Heart right ventricle (tissue), 16 donors: ENCODE results near the gene LRRC61. TPM values are rescaled to one million over a fixed set of nuclear protein-coding genes. Genes with fewer than 3 reads are reported as not detected.

Experiments
- ATAC-seq, 8 donors: fragments of 200-7000 bp; cut with Tn5 transposase; one replicate each; pipeline ENCODE4 v1.9.1; 2020; ENCODE audit warnings: mild to moderate bottlenecking in 8 of 8, moderate library complexity in 8 of 8, moderate number of reproducible peaks in 1 of 8
- DNase-seq, 2 donors: peaks; one replicate each; pipeline ENCODE4 v3.0.0-alpha.2; 2020
- H3K27ac ChIP-seq, 10 donors: fragments of 200-600 bp; sonication (generic) in 2 of 10; one replicate each; pipeline versions ENCODE4 v1.5.0 to v1.8.0; 2020 to 2022; ENCODE audit warnings: mild to moderate bottlenecking in 3 of 10
- H3K27me3 ChIP-seq, 7 donors: fragments of 200-600 bp; one replicate each; pipeline ENCODE4 v1.8.0; 2021 to 2022; ENCODE audit warnings: mild to moderate bottlenecking in 2 of 7
- H3K36me3 ChIP-seq, 9 donors: fragments of 200-600 bp; sonication (generic) in 1 of 9; one replicate each; pipeline versions ENCODE4 v1.5.0 to v1.8.0; 2020 to 2022; ENCODE audit warnings: mild to moderate bottlenecking in 2 of 9
- H3K4me1 ChIP-seq, 9 donors: fragments of 200-600 bp; sonication (generic) in 1 of 9; one replicate each; pipeline versions ENCODE4 v1.5.0 to v1.8.0; 2020 to 2022; ENCODE audit warnings: mild to moderate bottlenecking in 4 of 9
- H3K4me3 ChIP-seq, 10 donors: fragments of 200-600 bp; sonication (generic) in 2 of 10; one replicate each; pipeline versions ENCODE4 v1.5.0 to v1.8.0; 2020 to 2022; ENCODE audit warnings: mild to moderate bottlenecking in 7 of 10, moderate library complexity in 2 of 10
- H3K9me3 ChIP-seq, 11 donors: fragments of 200-600 bp in 10 of 11; sonication (generic) in 2 of 11; one replicate each; pipeline versions ENCODE4 v1.5.0 to v1.8.0; 2013 to 2022; ENCODE audit warnings: mild to moderate bottlenecking in 2 of 11, control low read depth in 1 of 11, moderate library complexity in 1 of 11
- CTCF ChIP-seq, 9 donors: fragments of 200-600 bp; sonication (generic) in 2 of 9; IDR thresholded peaks; one replicate each; pipeline versions ENCODE4 v1.5.0 to v1.8.0; 2021 to 2022; ENCODE audit warnings: antibody characterized with exemption in 9 of 9, mild to moderate bottlenecking in 5 of 9, moderate library complexity in 1 of 9
- WGBS, 2 donors: extraction: QIAGEN DNeasy Blood & Tissue Kit; methylation state at CpG; one replicate each; pipeline ENCODE4 v1.1.7; 2013; ENCODE audit warnings: inconsistent platforms in 1 of 2; 5-methylcytosine and 5-hydroxymethylcytosine counted together
- intact Hi-C, 10 donors: fragments of 100-400 bp; cut with DNase I; formaldehyde crosslinking; loops; one replicate each; pipeline versions ENCODE4 v1.11.1 to v1.14.2; 2022
- polyA plus RNA-seq, 2 donors: library from polyadenylated mRNA; stranded (reverse); fragments of 200-250 nt; gene quantifications; one replicate each; pipeline ENCODE4 v1.2.3, GENCODE V29; 2013
- total RNA-seq, 10 donors: library from RNA; stranded (reverse); fragmentation: NEBNext Ultra II Directional in 3 of 10; extraction: Animal tissue kit (Norgen Biotek cat#: 25700) in 3 of 10; gene quantifications; one replicate each; pipeline versions ENCODE4 v1.2.1 to v1.2.4, GENCODE V29; 2021 to 2023
- donor health status: Arrhythmogenic right ventricular cardiomyopathy.
- donor health status: ischemic (EF 13 %, LVEDD 7.1; RV severe dilation, severe dysfunction).
- donor health status: healthy with polysubstance abuse.
- donor health status: DM: no; HTN: yes; CAD: no.
- donor health status: DM: no; HTN: no; CAD: no.
- donor health status: ischemic (EF 25% LVEDD 6.9; RV normal size, moderate dysfunction).
- donor health status: ischemic (EF 25% LVEDD 5.7; RV mildly dilated, moderate dysfunction).
- donor health status: healthy.
- donor health status: DM: yes; HTN: yes; CAD: no.
- donor health status: Ischemic cardiomyopathy.
- donor health status: ischemic (EF 35%, LVEDD 5.7; RV mildly dilated, moderate dysfunction).
- donor health status: nonischemic (EF 11% LVEDD 7.7; RV severe dilation, severe dysfunction).
- donor health status: DM: yes; HTN: yes; CAD: no.
- donor health status: PGD.
- donor health status: ischemic (EF 29% LVEDD 5.4; RV normal size, mild dysfunction).
- donor health status: nonischemic (EF 23%, LVEDD 6.1; RV moderate dilation, normal function).

LRRC61 gene
- total and polyA plus RNA-seq, 12 donors, result 1.2 to 6.4 (median 3.9) TPM

- peaks cover 0 to 14% (median under 1%) of the 10 kb centered on the region in 9 donors for H3K36me3 ChIP-seq
- H3K9me3 ChIP-seq, result no peaks in the 10 kb centered on the region
- peaks cover 5 to 44% (median 36%) of the 10 kb centered on the region in 9 donors for H3K4me1 ChIP-seq
- H3K4me3 ChIP-seq, result peak within 1 kb of the TSS; percentile 70 to 98 (median 90)
- intact Hi-C loops, result loop anchor here in 1 of 10 donors (1.0 kb wide), 1 partner anchor 42 kb away; no protein-coding TSS in a partner anchor
- peak; percentile 95 to 96 for DNase-seq
- H3K27ac ChIP-seq, result peak within 1 kb of the TSS; percentile 80 to 98 (median 96)
- 0 to 1% methylated on average over 58 to 60 of the region's 60 CpGs for WGBS, 2 donors
- no peaks in the 10 kb centered on the region for H3K27me3 ChIP-seq
- TF ChIP-seq CTCF (IDR thresholded peaks at IDR 0.05), result peak in 1 of 9 donors; percentile 3
- peak; percentile 97 to 99 (median 98) for ATAC-seq
Measured at GRCh38 chr7:150378853-150379440, 55.8 kb downstream of the LRRC61 start, which contains the start of gene ZNF775. ZNF775 (plus strand) TSS chr7:150379330; CDS start chr7:150388471, 9,141 bp downstream.

GRCh38 chr7:150379441-150380379 is 56.6 kb downstream of the LRRC61 start:
- no peak for DNase-seq
- peaks cover 0 to 6% (median 0%) of the 10 kb centered on the region in 9 donors for H3K36me3 ChIP-seq
- no peaks in the 10 kb centered on the region for H3K9me3 ChIP-seq
- intact Hi-C loops, result loop anchor here in 1 of 10 donors (1.0 kb wide), 1 partner anchor 42 kb away; no protein-coding TSS in a partner anchor
- ATAC-seq, result peak in 1 of 8 donors; percentile 1
- peaks cover 5 to 44% (median 33%) of the 10 kb centered on the region in 9 donors for H3K4me1 ChIP-seq
- peak overlapping the region; percentile 70 to 98 (median 90) for H3K4me3 ChIP-seq
- no peaks in the 10 kb centered on the region for H3K27me3 ChIP-seq
- peak overlapping the region; percentile 76 to 98 (median 94) for H3K27ac ChIP-seq
- no peak for TF ChIP-seq CTCF (IDR thresholded peaks at IDR 0.05)
- WGBS, 2 donors, result 2% methylated on average over 52 of the region's 52 CpGs

DNA sequence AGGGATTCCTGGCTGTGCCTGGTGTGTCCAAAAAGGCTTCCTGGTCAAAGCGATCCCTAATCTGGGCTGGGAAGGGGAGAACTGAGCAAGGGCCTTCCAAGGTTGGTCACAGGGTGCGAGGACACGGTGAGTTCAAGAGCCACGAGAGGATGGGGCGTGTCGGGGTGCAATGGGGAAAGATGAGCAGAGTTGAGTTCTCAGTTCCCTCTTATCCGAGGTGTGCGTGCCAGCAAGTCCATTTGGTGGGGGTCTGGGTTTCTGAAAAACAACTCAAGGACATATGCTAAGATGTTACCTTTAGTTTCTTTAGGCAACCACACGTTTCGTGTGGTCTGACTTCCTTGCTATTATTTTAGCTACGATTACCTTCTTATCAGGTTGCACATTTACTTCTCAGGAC is 57.3 kb downstream of the LRRC61 start:
- no peak for TF ChIP-seq CTCF (IDR thresholded peaks at IDR 0.05)
- peak overlapping the region in 5 of 10 donors; percentile 78 to 98 (median 96) for H3K4me3 ChIP-seq
- H3K4me1 ChIP-seq, result peaks cover 5 to 46% (median 34%) of the 10 kb centered on the region in 9 donors
- WGBS, 2 donors, result 69 to 80% methylated on average over 11 of the region's 11 CpGs
- no peaks in the 10 kb centered on the region for H3K27me3 ChIP-seq
- peak overlapping the region in 4 of 10 donors; percentile 92 to 98 (median 96) for H3K27ac ChIP-seq
- H3K9me3 ChIP-seq, result no peaks in the 10 kb centered on the region
- intact Hi-C loops, result no loop called here
- DNase-seq, result no peak
- H3K36me3 ChIP-seq, result no peaks in the 10 kb centered on the region
- no peak for ATAC-seq

- Histone ChIP-seq H3K4me3 (no peak overlapping the region), H3K9me3 (no peaks in the 10 kb centered on the region), H3K27ac (no peak overlapping the region), H3K27me3 (no peaks in the 10 kb centered on the region), H3K36me3 (no peaks in the 10 kb centered on the region), H3K4me1 (peaks cover 5 to 49% (median 39%) of the 10 kb centered on the region in 9 donors)
- WGBS, 2 donors, result 82 to 87% methylated on average over 9 of the region's 9 CpGs
- TF ChIP-seq CTCF (IDR thresholded peaks at IDR 0.05), result no peak
- DNase-seq (no peak), ATAC-seq (no peak)
- intact Hi-C loops, result no loop called here
Measured at GRCh38 chr7:150381096-150381495, 57.9 kb downstream of the LRRC61 start.
